CD4-positive, alpha-beta T cell treated with Interleukin-10 for 1 hour (primary cell): ENCODE measurements around the gene ANP32B.
"Not testable (repeated sequence)": the region's sequence is repeated elsewhere in the genome, so short reads cannot be mapped to it uniquely, and the experiment has no call there.

Experiments used
- DNase-seq: peaks from one replicate; pipeline ENCODE4 v3.0.0-alpha.2; 2020

The ANP32B gene

DNA sequence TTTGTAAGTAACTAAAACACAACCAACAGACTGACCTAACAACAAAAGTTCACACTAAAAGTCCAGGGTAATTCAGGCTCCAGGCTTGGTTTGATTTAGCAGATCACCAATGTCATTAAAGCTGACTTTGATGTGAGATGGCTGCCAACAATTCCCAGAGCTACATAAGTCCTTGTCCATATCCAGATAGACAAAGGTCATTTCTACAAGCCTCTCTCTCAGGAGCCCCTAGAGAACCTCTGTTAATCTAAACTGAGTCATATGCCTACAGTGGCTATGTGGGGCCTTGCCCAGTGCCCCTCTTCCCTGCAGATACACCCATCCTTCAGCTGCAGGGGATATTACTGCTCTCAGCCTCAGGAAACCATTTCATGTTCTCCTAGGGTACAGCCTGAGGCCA is 18.2 kb upstream of the ANP32B start:
- no peak for DNase-seq

DNA sequence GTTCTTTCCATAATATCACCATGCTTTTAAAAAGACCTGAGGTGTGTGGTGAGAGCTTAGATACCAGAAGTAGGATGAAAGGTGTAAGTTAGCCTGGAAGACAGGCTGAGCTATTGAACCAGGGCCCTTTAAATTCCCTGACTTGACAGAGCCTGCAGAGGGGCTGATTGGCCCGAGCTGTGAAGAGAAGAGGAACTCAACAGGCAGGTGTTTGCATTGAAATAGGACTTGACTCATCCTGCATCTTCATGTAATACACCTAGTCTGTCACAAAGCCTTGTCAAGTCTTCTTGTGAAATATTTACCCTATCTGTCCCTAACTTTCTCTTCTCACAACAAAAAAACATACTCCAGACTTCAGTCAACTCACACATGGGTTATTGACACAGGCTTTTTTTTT is 16.6 kb upstream of the ANP32B start:
- DNase-seq = no peak

DNA sequence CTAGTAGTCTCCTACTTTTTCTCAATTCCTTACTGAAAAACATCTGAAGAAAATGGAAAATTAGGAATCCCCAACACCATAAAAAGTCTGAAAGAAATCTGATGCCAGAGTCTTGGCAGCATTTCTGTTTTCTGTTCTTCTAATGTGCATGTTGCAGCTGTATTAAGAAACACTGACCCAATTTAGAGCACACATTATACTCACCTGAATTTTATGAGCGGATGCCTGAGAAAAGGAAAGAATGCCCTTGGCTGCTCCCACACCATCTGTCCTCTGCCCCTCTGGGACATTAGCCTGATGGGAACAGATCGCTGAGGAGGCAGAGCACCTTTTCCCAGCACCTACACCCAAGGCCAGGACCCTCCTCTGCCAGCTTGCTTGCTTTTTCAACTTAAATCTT is 14.1 kb upstream of the ANP32B start:
- no peak for DNase-seq

DNA sequence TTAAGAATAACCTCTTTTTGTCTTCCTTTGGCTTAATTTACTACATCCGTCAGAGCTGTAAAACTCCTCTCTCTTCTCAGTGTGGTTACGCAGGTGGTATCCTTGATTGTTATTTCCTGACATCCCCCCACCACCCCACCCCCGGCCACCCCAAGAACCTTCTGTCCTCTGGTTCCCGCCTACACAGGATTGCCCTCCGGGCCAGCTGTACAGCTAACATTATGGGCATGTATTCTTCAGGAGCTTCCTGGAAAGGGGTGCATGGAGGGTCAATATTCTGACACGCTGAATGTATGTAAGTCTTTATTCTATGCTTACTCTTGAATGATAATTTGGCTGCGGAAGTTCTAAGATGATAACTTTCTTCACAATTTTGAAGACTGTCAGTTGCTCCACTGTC is 13.0 kb upstream of the ANP32B start:
- no peak for DNase-seq

DNA sequence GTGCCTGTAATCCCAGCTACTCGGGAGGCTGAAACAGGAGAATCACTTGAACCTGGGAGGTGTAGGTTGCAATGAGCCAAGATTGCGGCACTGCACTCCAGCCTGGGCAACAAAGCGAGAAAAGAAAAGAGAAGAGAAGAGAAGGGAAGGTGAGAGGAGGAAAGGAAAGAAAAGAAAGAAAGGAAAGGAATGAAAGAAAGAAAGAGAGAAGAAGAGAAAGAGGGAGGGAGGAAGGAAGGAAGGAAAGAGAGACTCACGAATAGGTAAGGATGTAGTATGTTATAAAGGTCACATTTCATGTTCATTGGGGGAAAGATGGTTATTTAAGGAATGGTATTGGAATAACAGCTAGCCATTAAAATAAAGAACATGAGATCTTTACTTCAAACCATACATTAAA is 10.4 kb upstream of the ANP32B start:
- DNase-seq = no peak

DNA sequence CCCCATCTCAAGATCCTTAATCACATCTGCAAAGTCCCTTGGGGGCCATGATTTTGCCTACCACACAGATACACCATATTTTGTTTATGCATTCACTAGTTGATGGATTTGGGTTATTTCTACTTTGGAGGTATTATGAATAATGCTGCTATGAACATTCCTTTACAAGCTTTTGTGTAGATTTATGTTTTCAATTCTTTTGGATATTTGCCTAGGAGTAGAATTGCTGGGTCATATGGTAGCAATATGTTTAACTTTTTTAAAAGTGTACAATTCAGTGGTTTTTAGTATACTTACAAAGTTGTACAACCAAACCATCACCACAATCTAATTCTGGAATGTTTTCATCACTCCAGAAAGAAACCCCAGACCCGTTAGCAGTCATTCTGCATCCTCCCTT is 7.8 kb upstream of the ANP32B start:
- DNase-seq = no peak

DNA sequence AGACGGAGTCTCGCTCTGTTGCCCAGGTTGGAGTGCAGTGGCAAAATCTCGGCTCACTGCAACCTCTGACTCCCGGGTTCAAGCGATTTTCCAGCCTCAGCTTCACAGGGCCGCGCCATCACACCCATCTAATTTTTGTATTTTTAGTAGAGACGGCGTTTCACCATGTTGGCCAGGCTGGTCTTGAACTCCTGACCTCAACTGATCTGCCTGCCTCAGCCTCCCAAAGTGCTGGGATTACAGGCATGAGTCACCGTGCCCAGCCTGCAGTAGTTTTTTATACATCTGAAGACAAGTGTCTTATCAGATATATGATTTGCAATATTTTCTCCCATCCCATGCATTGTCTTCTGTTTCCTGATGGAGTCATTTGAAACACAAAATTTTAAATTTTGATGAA is 6.5 kb upstream of the ANP32B start:
- not testable (repeated sequence) for DNase-seq

DNA sequence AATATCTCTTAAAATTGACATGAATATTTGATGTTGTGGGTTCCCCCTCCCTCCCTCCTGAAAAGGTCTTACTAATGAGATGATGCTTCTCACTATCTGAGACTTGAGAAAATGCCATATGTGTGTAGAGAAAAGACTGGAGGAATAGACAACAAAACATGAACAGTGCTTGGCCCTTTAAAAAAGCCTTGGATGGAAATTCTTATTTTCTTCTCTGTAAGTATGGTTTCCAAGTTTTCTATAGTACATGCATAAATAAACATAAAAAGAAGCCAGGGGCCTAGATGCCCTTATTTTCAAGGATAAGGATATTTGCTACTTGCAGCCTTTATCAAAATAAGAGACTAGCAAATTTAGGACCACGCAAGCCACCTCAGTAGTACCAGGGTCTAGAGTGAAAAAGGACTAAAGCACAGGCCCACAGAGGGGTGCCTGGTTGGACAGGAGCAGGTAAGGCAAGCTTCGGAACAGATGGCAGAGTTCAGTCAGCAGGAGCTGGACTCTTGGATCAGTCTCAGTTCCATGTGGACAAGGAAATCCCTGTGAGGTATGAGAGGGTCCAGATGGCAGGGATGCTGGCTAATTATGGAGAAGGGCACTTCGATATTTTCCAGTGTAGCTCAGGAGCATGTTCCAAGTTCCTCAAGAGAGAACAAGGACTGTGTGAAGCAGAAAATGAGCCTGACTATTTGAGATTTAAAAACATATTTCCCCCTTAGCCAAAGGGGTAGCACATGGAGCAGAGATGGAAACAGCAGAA is 4.6 kb upstream of the ANP32B start:
- no peak for DNase-seq

DNA sequence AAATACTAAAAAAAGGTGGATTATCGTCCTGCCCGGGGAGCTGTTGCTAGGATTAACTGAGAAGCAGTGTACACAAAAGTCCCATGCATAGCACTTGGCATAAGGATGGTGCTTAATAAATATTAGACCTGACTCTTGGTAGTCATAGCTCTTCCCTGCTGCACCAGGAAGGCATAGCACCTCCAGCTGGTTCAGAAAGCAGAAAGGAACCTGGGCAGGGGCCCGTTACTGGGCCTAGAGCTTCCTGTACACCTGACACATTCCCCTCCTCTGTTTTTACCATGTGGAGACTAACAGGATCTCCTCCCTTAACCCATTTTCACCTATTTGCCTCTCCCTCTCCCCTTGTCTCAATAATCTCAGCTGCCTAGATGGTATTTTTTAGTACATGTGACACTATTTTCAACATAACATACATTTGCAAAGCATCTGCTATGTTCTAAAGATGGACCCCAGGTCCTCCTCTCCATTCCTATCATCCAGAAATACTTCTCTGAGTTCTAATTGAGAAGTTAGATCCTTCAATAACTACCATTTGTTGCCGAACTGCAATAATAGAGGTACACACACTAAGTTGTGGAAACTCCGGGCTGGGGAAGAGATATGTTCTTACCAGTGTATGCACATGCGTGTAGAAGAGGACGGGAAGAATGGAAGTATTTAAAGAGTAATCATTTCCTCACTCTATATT is 3.2 kb upstream of the ANP32B start:
- DNase-seq = no peak

DNA sequence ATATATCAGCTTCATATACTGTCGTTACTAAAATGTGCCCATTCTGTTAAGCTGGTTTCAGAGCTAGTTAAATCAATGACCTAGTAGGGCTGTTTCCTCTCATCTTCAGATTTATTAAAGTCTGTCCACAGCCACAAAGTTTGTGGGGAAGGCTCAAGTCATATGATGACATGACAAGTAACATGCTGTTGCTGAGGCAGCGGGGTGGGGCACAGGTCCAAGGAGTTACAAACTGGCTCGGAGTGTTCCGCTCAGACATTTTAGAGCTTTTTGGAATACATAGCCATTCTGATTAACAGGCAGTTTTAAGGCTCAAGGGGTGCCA is 2.7 kb upstream of the ANP32B start:
- no peak for DNase-seq

DNA sequence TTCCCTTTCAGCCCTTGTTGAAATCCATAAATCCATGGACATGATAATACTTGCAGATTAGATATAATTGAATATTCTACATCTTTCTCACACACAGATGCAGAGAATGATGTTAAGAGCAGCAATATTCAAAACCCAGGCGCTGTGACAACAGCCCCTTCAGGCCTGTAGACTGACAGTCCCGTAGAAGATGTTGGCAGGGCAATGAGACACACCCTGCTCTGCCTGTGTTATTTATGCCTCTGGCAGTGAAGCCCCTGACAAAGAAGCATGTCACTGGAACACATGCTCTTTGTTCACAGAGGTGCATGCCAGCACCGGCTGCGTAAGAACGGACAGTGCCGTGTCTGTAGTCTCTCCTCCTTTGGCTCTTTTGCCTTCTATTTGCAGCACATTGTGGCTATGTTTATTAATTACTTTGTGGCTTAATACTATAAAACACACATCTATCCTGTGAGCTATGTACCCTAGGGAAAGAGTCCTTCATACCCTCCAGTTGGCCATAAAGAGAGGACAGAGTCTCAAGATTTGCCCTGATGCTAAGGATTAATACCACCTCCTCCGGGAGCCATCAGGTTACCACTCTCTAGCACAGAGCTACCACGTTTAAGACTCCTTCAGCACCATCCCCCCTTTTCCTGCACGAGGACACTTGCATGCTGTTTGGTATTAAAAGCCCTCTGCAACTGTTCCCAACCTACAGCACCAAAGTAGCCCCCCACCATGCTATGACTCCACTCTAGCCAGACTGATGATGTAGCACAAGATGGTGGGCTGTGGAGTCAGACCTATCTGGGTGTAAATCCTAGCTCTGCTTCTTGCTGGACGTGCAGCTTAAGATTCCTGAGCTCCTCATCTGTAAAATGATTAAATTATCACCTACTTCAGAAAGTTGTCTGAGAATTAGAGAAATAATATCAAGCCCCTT is 2.0 kb upstream of the ANP32B start:
- DNase-seq = no peak

DNA sequence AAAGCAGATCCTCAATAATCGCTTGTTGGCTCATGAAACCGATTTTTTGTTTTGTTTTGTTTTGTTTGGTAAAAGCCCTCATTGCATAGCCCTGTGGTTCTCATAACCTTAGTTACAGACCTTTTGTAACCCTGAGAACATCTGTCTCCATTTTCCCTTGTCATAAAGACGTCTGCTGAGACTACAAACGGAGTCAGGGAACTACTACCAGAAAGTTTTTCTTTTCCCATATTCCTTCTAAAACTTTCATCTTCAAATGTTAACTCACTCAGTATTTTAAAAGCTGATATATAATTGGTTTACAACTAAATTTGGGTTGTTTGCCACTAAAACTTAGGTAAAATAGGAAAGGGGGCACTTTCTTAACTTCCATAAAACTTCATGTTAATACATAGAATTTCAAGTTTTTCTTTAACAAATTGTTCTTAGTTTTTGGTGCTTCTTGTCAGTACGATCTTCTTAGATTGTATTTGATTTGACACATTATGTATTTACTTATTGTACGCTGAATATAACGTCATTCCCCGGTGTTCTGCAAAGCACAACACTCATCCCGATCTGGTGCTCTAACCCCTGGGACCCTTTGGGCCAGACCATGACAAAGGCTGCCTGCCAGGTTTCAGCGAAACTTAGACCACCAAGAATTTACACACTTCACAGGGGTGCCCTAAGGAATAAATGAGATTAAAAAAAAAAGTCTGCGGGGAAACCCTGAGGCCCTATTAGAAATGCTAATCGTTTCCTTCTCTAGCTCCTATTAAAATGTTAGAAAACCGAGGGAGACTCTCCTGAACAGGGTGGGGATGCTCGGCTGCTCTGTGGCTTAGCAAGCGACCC is 1.1 kb upstream of the ANP32B start:
- no peak for DNase-seq

DNA sequence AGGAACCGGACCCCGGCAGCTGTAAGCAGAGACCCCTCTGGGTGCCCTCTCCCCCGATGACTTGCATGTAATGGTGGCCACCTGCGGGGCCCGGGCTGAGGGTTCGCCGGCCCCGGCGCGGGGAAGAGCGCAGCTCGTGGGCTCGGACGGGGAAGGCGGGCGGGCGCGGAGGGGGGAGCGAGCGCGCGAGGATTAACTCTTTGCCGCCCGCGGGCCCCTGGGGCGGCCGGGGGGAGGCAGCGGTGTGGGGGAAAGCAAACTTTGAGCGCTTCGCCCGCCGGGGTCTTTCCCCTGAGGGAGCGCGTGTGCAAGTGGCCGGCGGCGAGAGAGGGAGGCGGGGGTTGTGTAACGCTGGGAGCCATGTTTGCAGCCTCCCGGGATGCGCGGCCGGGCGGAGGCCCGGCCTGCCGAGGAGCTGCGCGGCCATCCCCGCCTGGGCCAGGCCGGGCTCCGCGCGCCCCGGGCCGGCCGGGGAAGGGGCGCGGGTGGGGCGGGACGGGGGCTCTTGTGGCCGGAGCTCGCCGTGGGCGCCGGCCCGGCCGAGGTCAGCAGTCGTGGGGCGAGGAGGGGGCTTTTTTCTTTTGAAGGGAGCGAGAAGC is 547 bp downstream of the ANP32B start:
- peak; percentile 68 for DNase-seq

DNA sequence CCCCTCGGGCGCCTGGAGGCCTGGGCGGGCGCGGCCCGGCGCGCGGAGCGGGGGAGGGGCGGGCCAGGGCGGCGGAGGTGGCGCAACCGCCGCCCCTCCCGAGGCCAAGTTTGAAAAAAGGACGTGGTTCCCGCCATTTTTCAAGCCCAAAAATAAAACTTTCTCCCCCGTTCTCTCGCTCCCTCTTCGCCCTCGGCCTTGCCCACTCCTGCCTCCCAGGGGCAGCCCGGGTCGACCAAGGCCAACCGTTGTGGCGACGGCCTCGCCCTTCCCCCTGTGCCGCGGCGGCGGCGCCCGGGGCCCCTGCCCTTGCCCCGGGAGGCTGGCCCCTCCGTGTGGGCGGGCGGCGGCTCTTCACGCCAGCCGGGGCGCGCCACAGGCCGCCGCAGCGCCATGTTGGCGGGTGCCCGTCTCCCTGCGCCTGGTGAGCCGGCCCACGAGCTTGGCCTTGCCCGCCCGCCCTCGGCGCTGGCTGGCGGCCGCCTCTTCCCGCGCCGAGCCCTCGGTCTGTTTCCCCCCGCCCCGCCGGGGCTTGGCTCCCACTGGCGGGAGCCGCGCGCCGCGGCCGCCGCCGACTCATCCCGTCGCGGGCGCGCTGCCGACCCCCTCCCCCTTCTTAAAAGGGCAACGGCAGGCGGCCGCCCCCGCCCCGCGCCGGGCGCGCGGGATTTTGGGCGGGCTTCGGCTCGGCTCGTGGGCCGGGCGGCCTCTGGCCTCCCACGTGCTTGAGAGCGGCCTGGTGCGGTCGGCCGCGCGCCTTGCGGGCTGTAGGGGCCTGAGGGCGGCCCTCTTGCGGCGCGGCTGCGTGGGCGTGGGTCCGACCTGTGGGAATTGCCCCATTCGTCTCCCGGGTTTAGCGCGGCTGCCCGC is 1.3 kb downstream of the ANP32B start:
- DNase-seq = peak; percentile 83

DNA sequence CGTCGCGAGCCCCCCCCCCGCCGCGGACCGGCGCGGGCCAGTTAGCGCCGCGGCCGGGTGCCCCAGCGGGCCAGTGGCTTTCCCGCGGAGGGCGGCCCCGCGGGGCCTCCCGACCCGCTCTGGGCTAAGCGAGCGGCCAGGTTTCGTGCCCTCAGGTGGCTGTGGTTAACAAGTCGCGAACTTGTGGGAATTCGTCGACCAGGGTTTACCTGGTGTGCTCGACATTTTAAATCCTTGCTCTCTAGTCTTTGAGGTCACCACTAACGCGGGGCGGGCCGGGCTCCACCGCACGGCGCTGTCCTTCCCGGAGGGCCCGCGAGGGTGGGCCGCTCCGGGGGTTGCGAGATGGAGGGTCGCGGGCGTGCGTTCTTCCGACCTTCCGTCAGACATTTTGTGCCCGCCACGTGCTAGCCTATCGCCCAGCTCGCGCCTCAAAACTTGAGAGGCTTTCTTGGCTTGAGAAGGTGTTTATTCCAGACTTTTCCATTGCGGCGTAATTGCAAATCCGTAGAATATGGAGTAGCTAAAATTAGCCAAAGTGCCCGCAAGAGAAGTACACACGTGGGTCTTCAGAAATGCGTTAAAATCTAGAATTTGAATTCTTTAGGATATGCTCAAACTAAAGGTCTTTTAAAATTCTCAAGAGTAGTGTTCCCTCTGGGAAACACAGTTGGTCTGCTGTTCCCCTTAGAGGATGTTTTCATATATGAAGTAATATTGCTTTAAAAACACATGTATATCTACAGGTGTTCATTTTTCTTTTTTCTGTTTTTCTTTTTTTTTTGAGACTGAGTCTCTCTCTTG is 2.1 kb downstream of the ANP32B start:
- DNase-seq = peak; percentile 62

DNA sequence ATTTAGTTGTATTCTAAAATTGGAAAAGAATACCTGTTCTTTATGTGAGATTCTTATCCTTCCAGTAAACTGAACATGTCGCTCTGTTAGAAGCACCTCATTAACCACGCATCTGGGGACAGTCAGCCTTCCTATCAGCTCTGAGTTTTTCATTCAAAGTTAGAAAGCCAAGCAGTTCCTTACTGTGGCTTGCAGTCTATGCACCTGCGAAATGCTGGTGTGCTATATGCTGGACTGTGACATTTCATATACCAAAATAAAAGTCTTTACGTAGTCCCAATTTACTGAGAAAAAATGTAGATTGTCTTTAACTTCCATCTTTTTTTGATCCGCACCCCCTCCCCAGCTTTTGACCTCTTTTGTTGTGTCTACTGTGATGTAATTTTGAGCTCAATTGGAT is 4.3 kb downstream of the ANP32B start:
- peak; percentile 21 for DNase-seq

DNA sequence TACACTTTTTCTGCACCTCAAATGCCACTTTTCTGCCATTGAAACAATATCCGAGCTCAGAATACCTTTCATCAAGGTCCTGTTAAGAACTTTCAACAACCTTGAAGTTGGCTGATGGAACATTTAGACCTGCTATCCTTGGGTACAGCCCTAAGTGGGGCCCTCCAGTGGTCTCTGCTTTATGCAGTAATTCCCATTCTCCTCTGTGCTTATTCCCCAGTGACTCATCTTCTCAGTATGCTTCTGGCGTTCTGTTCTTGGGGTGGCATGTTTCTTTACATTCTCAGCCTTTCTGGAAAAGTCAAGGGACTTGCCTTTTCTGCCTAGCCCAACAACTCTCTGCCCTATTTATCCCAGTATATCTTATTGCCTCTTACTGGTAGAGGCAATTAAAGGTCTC is 7.1 kb downstream of the ANP32B start:
- DNase-seq = peak; percentile 14

DNA sequence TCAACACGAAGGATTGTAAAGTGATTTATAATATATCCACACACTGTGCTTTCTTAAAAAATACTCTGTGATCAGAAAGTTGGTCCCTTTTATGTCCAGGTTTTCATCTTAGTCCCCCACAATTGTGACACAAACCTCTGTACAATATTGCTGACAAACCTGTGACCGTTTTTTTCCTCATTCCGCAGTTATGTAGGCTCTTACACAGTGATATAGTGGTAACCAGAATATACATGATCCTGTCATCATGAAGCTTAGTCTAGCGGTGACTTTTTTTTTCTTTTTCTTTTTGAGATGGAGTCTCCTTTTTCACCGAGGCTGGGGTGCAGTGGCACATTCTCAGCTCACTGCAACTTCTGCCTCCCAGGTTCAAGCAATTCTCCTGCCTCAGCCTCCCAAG is 8.7 kb downstream of the ANP32B start:
- no peak for DNase-seq

DNA sequence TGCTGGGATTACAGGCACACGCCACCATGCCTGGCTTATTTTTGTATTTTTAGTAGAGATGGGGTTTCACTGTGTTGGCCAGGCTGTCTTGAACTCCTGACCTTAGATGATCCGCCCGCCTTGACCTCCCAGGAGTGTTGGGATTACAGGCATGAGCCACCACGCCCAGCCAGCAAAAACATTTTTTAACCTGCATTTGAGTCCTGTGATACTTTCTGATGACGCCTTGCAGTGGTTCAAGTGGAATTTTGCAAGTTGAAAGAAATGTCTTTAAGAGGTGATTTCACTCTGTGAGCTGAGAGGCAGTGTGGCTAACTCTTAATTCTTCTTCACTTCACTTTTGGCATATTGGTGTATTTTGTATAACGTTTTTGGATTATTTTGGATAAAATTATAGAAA is 9.1 kb downstream of the ANP32B start:
- DNase-seq = no peak

DNA sequence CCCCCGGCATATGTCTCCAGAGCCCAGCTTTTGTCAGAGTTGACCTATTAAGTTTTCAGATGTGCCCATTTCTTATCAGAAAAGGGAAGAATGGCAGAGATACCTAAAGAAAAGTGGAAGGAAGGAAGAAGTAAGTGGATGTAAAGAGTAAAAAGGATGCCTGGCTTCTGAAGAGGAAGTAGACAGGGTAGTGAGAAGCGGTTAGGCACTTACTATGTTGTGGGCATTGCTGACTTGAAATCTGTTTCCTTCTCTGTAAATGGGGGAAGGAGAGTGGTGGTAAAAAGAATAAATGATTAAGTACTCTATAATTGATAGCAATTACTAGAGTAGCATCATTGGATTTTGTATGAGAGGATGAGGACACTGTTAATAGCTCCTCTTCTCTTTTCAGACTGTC is 9.9 kb downstream of the ANP32B start:
- DNase-seq = peak; percentile 27

DNA sequence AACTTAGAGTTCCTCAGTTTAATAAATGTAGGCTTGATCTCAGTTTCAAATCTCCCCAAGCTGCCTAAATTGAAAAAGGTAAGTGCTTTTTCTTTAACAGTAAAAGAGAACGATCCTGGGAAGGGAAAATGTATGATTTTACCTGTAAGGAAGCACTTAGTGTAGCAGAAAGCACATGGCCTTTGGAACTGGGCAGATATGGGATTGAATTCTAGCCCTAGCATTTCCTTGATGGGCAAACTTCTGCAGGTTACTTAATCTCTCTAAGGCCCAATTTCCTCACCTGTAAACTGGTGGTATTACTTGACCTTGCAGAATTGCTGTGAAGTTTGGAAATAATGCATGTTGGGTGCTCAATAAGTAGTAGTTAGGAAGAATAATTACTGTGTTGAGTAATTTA is 11.6 kb downstream of the ANP32B start:
- no peak for DNase-seq
